GM18861 (cell line): ENCODE results near the gene WDR18.
"Not testable (repeated sequence)": the region's sequence is repeated elsewhere in the genome, so short reads cannot be mapped to it uniquely, and the experiment has no call there.

Source experiments
- ATAC-seq: cut with Tn5 transposase; IDR thresholded peaks from one replicate; pipeline ENCODE4 v1.9.1; 2021; ENCODE audit not compliant: unreplicated experiment

The WDR18 gene

DNA sequence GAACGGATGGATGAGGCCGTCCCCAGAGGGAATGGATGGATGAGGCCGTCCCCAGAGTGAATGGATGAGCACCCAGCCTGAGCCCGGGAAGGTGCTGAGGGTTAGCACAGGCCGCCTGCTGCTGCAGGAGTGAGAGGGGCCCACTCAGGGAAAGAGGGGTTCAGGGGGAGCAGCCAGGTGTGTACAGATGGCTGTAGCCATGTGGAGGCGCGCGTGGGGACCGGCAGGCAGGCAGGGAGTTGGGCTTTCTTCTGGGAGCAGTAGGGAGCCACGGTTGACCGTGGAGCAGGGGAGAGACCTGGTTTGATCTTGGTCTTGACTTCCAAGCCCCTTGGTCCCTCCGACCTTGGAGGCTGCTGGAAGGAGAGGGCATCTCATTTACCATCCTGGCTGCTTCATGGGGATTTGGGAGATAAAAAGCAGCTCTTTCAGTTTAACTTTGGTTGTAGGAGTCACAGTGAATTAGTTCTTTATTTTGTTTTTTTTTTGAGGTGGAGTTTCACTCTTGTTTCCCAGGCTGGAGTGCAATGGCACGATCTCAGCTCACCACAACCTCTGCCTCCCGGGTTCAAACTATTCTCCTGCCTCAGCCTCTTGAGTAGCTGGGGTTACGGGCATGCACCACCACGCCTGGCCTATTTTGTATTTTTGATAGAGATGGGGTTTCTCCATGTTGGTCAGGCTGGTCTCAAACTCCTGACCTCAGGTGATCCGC, 33.6 kb upstream of the WDR18 start:
- no peak for ATAC-seq

DNA sequence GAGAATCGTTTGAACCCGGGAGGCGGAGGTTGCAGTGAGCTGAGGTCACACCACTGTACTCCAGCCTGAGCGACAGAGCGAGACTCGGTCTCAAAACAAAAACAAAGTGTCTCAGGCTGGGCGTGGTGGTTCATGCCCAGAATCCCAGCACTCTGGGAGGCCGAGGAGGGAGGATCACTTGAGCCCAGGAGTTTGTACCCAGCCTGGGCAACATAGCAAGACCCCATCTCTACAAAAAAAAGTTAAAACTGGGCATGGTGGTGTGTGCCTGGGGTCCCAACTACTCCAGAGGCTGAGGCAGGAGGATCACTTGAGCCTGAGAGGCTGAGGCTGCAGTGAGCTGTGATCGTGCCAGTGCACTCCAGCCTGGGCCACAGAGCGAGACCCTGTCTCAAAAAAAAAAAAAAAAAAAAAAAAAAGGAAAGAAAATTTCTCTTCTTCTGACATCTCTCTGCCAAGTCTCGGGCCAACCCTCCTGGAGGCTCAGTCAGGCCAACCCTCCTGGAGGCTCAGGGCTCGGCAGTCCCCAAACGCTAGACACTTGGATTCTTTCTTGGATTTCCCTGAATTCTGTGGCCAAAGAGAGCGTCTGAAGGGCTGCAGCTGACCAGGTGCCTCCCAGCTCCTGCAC, 32.0 kb upstream of the WDR18 start:
- ATAC-seq, result no peak

DNA sequence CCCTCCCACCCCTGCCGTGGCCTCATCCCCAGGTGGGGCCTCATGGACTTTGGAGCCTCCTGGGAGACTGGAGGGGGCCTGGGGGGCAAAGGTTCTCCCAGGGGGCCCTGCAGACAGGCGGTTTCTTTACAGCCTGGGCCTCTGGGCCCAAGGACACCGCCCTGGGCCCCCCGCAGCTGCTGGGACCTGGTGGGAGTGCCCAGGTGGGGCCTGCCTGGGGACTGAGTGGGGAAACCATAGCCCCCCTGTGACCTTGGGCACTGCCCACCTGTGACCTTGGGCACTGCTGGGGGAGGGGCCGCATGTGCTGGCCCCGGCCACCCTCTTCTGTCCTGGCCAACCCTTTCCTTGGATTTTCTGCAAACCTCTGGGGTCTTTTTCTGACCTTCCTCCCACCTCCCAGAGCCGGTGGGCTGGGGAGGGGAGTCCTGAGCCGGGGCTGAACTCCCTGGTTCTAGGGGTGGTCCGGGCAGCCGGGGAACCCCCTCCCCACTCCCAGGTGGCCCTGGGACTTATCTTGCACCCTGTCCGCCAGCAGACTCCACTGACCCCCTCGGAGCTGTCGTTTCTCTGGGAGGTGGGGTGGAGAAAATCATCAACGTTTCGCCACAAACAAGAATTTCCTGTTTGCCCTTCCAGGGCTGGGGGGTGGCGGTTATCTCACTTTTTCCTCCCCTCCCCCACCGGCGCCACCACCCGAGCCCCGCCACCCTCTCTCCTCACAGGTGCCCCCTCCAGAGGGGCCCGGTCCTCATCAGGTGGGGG, 31.3 kb upstream of the WDR18 start:
- ATAC-seq, result no peak

DNA sequence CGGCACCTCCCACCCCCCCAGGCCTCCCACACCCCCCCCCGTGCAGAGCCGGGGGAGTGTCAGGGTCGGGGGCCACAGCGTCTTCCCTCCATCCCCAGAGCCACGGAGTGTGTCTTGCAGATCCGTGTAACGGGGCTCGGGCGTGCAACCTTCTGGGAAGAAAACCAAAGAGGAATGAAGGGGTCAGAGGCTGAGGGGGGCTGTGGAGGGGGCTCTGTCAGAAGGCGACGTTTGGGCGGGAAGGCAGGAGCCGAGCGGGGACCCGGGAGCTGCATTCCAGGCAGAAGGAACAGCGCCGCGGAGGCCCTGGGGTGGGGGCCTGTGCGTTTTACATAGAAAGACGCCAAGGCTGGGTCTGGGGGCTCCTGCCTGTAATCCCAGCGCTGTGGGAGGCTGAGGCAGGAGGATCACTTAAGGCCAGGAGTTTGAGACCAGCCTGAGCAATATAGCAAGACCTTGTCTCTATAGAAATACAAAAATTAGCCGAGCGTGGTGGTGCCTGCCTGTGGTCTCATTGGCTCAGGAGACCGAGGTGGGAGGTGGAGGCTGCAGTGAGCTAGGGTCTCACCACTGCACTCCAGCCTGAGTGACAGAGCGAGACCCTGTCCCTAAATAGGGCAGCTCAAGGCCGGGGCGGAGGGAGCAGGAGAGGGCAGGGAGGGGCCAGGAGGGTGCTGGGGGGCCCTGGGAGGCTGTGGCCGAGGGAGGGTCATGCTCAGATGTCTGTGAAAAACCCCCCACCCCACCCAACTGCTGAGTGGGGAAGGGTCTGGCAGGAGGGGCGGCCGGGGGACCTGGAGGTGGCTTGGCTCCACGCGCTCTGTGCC, 30.5 kb upstream of the WDR18 start:
- ATAC-seq, result no peak

DNA sequence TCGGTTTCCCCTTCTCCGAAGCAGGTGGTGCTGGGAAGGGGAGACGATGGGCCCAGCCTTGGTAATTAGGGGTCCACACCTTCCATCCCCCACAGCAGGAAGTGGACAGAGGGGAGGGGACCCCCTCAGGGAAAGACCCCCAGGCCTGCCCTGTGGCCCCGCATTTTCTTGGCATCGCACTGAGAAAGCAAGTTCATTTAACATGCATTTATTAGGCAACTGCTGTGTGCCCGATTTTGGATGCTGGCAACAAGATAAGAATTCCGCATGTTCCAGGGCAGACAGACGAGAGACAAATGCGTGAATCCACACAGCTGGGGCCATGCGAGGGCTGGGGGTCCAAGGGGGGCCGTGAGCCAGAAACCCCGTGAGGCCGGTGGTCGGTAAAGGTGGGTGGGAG, 29.9 kb upstream of the WDR18 start:
- ATAC-seq, result no peak

DNA sequence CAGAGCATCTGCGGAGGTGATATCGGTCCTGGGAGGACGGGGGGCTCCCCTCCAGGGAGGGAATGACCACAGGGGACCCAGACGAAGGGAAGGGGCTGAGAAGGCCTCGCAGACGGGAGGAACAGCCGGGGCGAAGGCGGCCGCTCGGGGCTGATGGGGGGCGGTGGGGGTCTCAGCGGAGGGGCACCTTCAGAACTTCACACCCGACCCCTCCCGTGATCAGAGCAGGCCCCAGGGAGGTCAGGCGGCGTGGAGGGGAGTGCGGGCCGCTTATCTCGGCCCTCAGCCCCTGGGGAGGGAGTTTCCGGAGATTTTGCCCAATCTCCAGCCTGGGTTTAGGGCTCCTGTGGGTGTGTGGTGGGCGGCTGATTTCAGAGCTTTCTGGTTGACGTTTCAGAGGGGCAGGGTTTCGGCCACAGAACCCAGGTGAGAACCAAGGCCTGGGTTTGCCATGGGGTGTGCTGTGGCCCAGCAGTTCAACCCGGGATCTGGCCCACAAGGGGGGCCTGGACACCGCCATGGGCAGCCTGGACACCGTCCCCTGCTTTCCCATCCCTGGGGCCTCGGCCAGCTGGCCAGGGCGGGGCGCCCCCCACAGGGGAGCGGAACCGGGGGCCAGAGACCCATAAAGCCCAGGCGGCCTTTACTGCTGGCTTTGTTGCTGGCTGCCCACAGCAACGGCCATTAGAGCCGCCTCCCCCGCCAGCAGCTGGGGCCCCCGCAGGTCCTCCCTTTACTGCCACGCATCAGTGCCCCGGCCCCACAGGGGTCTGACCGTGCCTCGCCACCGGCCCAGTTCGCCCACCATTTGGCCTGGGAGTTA, 29.3 kb upstream of the WDR18 start:
- peak; percentile 43 for ATAC-seq

DNA sequence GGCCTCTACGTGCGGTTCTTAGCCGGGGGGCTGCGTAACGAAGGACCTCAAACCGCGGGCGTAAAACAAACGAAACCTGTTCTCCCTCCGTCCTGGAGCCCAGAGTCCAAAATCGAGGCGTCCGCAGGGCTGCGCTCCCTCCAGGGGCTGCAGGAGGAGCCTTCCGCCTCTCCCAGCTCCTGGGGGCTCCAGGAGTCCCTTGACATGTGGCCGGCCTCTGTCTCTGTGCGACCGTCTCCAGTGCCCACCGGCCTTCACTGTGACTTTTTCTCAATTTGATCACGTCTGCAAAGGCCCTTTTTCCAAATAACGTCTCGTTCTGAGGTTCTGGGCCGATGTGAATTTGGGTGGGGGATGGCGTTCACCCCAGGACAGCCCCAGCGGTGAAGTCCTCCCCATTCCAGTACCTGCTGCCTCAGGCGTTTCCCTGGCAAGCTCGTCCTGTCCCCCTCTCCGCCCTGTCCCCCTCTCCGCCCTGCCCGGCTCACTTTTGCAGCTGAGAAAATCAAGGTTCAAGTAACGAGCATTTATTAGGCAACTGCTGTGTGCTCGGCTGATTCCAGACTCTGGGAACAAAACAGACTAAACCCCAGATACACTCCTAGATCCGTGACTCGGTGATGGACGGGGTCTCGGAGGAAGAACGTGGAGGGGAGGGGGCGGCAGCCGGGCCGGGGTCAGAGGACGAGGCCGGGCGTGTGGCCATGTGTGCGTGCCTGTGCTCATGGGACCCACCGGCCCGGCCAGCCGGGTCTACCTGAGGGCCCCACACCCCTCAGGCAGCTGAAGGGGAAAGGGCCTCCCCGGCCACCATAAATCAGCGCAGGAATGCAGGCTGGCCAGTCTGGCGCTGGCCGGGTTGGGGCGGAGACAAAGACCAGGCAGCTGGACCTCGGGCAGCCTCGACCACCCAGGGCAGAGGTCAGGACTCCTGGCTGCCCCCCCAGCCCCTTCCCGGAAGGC, 28.1 kb upstream of the WDR18 start:
- ATAC-seq, result no peak

DNA sequence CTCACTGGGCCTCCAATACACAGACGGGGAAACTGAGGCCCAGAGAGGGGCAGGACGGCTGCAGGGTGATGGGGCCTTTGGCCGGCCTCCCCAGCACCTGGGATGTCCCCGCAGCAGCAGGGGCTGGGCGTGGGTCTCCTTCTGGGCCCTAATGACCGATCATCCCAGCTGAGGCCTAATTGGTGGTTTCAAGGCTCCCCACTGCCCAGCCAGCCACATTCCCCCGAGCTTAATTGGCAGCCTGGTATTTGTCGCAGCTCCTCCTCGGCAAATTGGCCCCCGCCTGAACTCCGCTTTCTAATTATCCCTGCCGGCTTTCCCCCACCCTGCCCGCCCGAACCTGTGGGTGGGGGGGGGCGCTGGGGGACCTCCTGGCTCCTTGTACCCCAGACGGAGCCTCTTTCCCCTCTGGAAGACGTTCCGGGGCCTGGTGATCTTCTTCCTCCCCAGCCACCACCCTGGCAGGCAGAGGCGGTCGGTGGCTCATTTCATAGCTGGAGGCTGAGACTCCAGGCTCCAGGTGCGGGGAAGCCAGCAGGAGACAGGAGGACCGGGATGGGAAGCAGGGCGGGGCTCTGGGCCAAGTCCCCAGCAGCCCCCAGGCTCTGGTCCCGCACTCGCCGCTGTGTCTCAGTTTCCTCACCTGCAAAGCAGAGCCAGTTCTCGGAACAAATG, 27.2 kb upstream of the WDR18 start:
- ATAC-seq, result no peak

DNA sequence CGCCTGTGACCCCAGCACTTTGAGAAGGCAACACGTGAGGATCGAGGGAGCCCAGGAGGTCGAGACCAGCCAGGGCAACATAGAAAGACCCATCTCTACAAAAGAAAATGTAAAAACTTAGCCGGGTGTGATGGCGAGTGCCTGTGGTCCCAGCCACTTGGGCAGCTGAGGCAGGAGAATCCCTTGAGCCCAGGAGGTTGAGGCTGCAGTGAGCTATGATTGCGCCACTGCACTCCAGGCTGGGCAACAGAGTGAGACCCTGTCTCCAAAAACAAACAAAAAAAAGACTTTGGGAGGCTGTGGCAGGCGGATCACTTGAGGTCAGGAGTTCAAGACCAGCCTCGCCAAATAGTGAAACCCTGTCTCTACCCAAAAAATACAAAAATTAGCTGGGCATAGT, 26.6 kb upstream of the WDR18 start:
- ATAC-seq, result not testable (repeated sequence)

DNA sequence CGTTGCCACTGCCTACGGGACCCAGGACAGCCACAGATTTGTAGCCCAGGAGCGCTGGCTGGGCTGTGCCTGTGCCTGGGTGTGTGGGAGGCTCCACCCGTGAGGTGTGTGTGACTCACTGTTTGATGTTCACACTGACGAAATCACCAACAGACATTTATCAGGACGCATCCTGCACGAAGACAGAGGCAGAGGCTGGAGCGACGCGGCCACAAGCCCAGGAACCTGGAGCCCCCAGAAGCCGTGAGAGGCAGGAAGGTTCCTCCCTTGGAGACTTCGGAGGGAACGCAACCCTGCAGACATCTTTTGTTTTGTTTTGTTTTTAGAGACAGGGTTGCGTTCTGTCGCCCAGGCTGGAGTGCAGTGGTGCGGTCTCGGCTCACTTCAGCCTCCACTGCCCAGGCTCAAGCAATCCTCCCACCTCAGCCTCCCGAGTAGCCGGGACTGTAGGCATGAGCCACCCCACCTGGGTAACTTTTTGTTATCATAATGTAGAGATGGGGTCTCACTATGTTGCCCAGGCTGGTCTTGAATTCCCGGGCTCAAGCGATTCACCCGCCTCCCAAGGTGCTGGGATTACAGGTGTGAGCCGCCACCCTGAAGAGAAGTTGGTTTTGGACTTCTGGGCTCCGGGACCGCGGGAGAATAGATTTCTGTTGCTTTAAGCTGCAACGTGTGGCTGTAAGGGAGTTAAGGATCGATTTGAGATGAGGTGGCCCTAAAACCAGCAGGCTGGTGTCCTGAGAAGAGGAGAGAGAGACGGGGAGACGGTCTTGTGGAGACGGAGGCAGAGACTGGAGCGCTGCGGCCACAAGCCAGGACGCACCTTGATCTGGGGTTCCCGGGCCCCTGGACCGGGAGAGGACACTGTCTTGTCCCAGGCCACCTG, 24.9 kb upstream of the WDR18 start:
- no peak for ATAC-seq

DNA sequence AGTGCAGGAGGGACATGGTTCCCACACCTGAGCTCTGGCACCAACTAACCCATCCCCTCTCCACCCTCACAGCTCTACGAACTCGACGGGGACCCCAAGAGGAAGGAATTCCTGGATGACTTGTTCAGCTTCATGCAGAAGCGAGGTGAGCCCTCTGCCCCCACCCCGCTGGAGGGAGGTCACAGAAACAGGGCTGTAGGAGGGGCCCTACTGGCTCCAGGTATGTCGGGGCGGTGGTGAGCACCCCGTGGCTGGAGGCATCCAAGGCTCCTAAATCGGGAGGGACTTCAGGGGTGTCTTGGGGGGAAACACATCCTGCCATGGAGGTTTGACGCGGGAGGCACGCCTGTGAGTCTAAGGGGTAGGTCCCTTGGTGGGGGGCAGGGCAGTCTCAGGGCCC, 24.1 kb upstream of the WDR18 start:
- ATAC-seq, result no peak

DNA sequence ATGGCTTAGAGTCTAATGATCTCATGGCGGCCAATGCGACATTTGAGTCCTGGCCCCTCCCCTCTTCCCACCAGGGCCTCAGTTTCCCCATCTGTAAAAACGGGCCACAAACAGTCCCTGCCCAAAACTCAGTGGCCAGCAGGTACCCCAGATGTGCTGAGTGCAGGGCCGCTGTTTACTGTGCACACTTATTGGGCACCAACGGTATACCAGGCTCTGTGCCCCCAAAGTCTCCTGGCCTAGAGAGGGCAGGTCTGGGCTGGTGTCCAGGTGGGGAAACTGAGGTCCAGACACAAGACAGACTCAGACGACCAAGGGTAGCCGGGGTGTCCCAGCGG, 23.6 kb upstream of the WDR18 start:
- no peak for ATAC-seq

DNA sequence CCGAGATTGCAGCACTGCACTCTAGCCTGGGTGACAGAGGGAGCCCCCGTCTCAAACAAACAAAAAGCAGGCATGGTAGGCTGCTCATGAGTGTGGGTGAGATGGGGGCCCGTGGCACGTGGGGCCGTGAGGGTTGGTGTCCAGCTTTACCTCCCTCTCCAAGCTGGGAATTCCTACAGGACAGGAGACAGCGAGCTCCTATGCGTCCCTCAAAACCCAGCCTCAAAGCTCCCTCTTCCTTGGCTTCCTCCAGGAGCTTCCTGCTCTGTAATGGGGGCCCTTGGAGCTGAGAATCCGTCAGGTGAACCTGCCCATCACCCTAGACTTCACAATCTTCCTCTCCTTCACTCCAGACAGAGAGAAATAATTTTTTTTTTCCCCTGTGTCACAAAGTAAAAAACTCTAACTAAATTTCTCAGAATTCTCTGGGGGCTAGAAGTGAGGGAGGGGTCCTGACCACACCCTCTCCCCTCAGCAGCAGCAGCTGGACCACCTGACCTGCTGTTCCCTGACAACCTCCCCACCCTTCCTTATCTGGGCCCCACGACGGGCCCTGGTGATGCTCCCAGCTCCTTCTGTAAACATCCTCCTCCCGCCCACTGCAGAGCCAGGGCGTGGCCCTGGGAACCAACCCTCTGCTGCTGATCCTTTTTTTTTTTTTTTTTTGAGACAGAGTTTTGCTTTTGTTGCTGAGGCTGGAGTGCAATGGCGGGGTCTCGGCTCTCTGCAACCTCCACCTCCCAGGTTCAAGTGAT, 22.1 kb upstream of the WDR18 start:
- ATAC-seq, result no peak

DNA sequence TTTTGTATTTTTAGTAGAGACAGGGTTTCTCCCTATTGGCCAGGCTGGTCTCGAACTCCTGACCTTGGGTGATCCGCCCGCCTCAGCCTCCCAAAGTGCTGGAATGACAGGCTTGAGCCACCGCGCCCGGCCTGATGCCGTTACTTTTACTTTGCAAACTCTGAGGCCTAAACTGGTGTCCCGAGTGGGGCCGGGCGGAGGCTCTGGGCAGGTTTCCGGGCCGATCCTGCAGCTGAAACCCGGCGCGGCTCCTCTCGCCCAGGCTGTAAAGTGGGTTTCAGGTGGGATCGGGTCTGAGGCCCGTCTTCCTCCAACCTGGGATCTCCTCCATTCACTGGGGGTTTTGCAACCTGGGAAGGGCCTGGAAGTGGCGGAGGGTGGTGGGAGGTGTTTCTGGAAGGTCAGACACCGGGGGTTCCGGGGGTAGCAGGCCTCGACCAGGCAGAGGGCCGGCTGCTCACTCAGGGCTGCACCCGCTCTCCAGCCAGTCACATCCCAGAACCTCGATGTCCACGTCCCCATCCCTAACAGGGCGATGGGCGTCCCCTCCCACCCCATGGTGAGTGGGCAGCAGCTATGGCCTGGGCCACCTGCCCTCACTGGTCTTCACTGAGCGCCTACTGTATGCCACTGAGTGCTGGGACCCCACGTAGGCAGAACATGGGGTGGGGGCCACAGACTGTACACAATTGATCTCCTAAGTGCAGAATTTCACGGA, 21.3 kb upstream of the WDR18 start:
- ATAC-seq, result no peak

DNA sequence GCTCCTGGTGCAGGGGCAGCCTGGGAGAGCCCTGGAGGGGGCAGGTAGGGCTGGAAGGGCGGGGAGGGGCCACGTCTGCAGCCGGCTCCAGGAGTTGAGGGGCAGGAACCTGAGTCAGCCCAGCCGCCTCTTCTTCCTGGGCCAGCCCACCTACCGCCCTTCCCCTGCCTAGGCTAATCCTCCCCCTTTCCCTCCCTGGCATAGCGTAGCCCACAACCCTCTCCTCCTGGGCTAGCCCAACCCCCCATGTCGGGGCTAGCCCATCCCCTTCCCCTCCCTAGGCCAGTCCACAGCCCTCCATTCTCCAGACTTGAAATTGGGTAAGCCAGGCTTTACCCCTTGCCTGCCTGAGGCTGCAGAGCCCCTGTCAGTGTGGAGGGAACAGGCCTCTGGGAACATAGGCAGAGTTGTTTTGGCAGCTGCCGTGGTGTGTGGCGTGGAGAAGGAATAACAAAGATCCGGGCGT, 20.6 kb upstream of the WDR18 start:
- ATAC-seq, result no peak

DNA sequence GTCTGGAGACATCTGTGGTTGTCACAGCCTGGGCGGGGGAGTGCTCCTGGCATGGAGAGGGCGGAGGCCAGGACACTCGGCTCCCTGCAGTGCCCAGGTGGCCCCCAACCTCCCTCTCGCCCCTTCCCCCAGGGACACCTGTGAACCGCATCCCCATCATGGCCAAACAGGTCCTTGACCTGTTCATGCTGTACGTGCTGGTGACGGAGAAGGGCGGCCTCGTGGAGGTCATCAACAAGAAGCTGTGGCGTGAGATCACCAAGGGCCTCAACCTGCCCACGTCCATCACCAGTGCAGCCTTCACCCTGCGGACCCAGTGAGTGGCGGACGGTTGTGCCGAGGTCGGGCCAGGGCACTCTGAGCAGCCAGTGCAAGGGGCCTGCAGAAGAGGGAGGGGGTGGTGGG, 20.0 kb upstream of the WDR18 start:
- no peak for ATAC-seq
